GM12873 (cell line): Measurements from ENCODE around the gene ZBTB8A.

Experiments
- CTCF ChIP-seq: IDR thresholded peaks from 2 replicates; pipeline ENCODE4 v1.5.1; 2012; ENCODE audit warnings: low read depth, mild to moderate bottlenecking, moderate library complexity, low read length, control low read depth; ENCODE audit not compliant: insufficient read depth; ENCODE audit errors: missing control alignments

ZBTB8A gene

GRCh38 chr1:32518976-32519375 is 20.3 kb upstream of the ZBTB8A start:
- TF ChIP-seq CTCF, result no peak

GRCh38 chr1:32521165-32521564 is 18.1 kb upstream of the ZBTB8A start:
- peak; percentile 18 for TF ChIP-seq CTCF

GRCh38 chr1:32525053-32525452 is 14.2 kb upstream of the ZBTB8A start:
- no peak for TF ChIP-seq CTCF

DNA sequence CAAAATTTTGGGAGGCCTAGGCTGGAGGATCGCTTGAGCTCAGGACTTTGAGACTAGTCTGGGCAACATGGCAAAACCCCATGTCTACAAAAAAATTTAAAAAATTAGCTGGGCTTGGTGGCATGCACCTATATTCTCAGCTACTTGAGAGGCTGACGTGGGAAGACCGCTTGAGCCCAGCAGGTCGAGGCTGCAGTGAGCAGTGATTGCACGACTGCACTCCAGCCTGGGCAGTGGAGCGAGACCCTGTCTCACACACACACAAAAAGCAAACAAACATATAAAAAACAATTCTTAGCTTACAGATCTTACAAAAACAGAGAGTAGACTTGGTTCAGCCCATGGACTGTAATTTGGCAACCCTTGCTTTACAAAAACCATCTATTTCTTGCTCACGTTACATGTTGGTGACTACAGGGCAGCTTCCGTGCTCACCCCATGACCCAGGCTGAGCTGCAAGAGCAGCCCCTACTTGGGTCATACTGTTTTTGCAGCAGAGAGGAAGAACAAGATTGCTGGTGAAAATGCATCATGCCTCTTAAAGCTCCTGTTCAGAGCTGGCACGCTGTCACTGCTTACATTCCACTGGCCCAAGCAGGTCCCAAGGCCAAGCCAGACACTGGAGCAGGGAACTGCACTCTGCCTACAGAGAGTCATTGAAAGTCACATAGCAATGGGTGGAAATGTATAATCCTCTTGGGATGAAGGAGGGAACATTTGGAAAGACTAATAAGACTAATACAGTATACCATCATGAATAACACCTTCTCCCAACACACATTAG is 13.4 kb upstream of the ZBTB8A start:
- no peak for TF ChIP-seq CTCF

DNA sequence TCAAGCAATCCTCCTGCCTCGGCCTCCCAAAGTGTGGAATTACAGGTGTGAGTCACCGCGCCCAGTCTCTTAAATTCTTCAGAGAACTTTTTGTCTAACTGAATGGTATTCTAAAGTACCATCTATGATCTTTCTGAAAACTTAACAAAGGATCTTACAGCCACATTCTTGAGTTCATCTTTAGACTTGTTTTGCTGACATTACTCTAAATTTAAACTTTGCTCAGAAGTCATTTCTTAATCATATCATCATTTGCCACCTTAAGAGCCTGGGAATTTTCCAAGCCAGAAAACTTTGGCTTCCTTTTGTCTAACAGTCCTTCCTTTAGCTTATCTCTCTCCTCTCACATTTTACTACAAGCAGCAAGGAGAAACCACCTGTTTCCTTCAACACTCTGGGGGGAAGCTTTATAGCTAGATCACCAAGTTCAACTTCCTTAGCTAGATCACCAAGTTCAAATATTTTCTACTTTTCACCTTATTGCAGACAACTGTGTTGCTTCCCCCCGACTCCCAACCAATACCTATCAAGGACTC is 5.4 kb upstream of the ZBTB8A start:
- no peak for TF ChIP-seq CTCF

- no peak for TF ChIP-seq CTCF
Measured at GRCh38 chr1:32536117-32536516, 3.1 kb upstream of the ZBTB8A start.

GRCh38 chr1:32536764-32537163 is 2.5 kb upstream of the ZBTB8A start:
- no peak for TF ChIP-seq CTCF
